ENCODE measurements around the gene ATF7. TPM values are rescaled to one million over a fixed set of nuclear protein-coding genes. Genes with fewer than 3 reads are reported as not detected.

ATF7 gene
- total and polyA plus RNA-seq, 9 of the 15 experiments (the other 6 are each of a cell fraction or from before 2014, with no cell fraction given) = 10.6 to 30.4 (median 20.7) TPM

- TF ChIP-seq NCOA6 (IDR thresholded peaks at IDR 0.05) (no peak), ETV5 (CRISPR knock-in tag; IDR thresholded peaks at IDR 0.05; ENCODE audit: low read depth) (peak; percentile 74), TAF7 (tag; IDR thresholded peaks at IDR 0.05) (peak; percentile 73), RFX7 (CRISPR knock-in tag; IDR thresholded peaks at IDR 0.05) (no peak), ZNF507 (tag; conservative IDR thresholded peaks at IDR 0.05) (no peak), ZNF354B (CRISPR knock-in tag; IDR thresholded peaks at IDR 0.05) (no peak), ZNF165 (CRISPR knock-in tag; IDR thresholded peaks at IDR 0.05; ENCODE audit: borderline replicate concordance) (no peak), GABPA (tag; conservative IDR thresholded peaks at IDR 0.05; ENCODE audit: low read depth) (peak; percentile 67)
- TF ChIP-seq, protein P1, sequence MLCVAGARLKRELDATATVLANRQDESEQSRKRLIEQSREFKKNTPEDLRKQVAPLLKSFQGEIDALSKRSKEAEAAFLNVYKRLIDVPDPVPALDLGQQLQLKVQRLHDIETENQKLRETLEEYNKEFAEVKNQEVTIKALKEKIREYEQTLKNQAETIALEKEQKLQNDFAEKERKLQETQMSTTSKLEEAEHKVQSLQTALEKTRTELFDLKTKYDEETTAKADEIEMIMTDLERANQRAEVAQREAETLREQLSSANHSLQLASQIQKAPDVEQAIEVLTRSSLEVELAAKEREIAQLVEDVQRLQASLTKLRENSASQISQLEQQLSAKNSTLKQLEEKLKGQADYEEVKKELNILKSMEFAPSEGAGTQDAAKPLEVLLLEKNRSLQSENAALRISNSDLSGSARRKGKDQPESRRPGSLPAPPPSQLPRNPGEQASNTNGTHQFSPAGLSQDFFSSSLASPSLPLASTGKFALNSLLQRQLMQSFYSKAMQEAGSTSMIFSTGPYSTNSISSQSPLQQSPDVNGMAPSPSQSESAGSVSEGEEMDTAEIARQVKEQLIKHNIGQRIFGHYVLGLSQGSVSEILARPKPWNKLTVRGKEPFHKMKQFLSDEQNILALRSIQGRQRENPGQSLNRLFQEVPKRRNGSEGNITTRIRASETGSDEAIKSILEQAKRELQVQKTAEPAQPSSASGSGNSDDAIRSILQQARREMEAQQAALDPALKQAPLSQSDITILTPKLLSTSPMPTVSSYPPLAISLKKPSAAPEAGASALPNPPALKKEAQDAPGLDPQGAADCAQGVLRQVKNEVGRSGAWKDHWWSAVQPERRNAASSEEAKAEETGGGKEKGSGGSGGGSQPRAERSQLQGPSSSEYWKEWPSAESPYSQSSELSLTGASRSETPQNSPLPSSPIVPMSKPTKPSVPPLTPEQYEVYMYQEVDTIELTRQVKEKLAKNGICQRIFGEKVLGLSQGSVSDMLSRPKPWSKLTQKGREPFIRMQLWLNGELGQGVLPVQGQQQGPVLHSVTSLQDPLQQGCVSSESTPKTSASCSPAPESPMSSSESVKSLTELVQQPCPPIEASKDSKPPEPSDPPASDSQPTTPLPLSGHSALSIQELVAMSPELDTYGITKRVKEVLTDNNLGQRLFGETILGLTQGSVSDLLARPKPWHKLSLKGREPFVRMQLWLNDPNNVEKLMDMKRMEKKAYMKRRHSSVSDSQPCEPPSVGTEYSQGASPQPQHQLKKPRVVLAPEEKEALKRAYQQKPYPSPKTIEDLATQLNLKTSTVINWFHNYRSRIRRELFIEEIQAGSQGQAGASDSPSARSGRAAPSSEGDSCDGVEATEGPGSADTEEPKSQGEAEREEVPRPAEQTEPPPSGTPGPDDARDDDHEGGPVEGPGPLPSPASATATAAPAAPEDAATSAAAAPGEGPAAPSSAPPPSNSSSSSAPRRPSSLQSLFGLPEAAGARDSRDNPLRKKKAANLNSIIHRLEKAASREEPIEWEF (CRISPR knock-in tag; IDR thresholded peaks at IDR 0.05) = no peak
- TF ChIP-seq, protein P2, sequence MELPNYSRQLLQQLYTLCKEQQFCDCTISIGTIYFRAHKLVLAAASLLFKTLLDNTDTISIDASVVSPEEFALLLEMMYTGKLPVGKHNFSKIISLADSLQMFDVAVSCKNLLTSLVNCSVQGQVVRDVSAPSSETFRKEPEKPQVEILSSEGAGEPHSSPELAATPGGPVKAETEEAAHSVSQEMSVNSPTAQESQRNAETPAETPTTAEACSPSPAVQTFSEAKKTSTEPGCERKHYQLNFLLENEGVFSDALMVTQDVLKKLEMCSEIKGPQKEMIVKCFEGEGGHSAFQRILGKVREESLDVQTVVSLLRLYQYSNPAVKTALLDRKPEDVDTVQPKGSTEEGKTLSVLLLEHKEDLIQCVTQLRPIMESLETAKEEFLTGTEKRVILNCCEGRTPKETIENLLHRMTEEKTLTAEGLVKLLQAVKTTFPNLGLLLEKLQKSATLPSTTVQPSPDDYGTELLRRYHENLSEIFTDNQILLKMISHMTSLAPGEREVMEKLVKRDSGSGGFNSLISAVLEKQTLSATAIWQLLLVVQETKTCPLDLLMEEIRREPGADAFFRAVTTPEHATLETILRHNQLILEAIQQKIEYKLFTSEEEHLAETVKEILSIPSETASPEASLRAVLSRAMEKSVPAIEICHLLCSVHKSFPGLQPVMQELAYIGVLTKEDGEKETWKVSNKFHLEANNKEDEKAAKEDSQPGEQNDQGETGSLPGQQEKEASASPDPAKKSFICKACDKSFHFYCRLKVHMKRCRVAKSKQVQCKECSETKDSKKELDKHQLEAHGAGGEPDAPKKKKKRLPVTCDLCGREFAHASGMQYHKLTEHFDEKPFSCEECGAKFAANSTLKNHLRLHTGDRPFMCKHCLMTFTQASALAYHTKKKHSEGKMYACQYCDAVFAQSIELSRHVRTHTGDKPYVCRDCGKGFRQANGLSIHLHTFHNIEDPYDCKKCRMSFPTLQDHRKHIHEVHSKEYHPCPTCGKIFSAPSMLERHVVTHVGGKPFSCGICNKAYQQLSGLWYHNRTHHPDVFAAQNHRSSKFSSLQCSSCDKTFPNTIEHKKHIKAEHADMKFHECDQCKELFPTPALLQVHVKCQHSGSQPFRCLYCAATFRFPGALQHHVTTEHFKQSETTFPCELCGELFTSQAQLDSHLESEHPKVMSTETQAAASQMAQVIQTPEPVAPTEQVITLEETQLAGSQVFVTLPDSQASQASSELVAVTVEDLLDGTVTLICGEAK (IDR thresholded peaks at IDR 0.05) = peak; percentile 48; the same call in 1 of the 2 replicates
- TF ChIP-seq, protein P2 (CRISPR knock-in tag; IDR thresholded peaks at IDR 0.05) = no peak
- TF ChIP-seq, protein P3, sequence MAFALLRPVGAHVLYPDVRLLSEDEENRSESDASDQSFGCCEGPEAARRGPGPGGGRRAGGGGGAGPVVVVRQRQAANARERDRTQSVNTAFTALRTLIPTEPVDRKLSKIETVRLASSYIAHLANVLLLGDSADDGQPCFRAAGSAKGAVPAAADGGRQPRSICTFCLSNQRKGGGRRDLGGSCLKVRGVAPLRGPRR (CRISPR knock-in tag; IDR thresholded peaks at IDR 0.05) = no peak
Measured at GRCh38 chr12:53625946-53626701, at the start of gene ATF7 (continued).

All from K562 (cell line).